ENCODE measurements around the gene DOCK1.

DNA sequence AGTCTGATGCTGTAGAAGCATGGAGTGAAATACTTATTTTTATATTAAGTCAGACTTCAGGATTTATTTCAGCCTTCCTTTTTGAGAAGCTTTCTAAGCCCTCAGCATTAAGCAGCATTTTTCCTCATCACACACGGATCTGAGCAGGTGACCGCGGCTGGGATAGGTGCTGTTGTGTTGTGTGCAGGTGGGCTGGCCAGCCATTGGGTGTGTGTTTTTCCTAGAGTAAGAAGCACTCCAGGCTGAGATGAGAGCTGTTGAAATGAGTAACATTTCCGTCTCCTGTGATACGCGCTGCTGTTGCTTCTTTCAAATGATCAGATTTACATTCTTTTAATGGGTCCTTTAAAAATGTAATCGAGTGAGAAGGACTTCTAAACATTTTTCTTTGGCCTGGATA lies 227.2 kb downstream of the DOCK1 start:
- TF ChIP-seq, protein P1, sequence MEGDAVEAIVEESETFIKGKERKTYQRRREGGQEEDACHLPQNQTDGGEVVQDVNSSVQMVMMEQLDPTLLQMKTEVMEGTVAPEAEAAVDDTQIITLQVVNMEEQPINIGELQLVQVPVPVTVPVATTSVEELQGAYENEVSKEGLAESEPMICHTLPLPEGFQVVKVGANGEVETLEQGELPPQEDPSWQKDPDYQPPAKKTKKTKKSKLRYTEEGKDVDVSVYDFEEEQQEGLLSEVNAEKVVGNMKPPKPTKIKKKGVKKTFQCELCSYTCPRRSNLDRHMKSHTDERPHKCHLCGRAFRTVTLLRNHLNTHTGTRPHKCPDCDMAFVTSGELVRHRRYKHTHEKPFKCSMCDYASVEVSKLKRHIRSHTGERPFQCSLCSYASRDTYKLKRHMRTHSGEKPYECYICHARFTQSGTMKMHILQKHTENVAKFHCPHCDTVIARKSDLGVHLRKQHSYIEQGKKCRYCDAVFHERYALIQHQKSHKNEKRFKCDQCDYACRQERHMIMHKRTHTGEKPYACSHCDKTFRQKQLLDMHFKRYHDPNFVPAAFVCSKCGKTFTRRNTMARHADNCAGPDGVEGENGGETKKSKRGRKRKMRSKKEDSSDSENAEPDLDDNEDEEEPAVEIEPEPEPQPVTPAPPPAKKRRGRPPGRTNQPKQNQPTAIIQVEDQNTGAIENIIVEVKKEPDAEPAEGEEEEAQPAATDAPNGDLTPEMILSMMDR (IDR thresholded peaks at IDR 0.05) = no peak
- TF ChIP-seq POLR2AphosphoS5 (IDR thresholded peaks at IDR 0.05) (no peak), POLR2A (IDR thresholded peaks at IDR 0.05) (no peak), EP300 (IDR thresholded peaks at IDR 0.05) (no peak)
